ENCODE results near the gene SNAI3. TPM values are rescaled to one million over a fixed set of nuclear protein-coding genes. Genes with fewer than 3 reads are reported as not detected.

Gene SNAI3
- total RNA-seq, 4 donors from 2014 or later = 0.33 to 1.3 (median 1.3) TPM

DNA sequence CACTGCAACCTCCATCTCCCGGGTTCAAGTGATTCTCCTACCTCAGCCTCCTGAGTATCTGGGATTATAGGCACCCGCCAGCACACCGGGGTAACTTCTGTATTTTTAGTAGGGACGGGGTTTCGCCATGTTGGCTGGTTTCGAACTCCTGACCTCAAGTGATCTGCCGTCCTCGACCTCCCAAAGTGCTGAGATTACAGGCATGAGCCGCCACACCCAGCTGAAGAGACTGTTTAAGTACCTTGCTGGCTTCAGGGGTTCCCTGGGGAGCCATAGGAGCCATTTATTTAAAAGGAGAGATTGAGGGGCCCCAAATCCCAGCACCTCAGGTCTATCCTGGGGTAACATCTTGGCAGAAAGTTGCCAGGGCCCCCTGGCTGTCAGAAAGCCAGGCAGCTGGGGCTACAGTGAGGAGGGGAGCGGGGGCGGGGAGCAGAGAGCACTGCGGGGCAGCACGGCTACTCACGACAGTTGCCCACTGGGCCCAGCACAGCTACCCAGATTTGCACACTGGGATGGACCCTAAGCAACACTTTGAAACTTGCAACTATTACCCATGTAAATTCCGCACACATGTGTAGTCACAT, 1.6 kb downstream of the SNAI3 start:
- 77 to 80% methylated on average over 15 of the region's 15 CpGs for WGBS, 2 donors
- no peak overlapping the region for H3K4me3 ChIP-seq (replicated peaks in 1 of 3)
- intact Hi-C loops (cut with DNase I) = no loop called here

DNA sequence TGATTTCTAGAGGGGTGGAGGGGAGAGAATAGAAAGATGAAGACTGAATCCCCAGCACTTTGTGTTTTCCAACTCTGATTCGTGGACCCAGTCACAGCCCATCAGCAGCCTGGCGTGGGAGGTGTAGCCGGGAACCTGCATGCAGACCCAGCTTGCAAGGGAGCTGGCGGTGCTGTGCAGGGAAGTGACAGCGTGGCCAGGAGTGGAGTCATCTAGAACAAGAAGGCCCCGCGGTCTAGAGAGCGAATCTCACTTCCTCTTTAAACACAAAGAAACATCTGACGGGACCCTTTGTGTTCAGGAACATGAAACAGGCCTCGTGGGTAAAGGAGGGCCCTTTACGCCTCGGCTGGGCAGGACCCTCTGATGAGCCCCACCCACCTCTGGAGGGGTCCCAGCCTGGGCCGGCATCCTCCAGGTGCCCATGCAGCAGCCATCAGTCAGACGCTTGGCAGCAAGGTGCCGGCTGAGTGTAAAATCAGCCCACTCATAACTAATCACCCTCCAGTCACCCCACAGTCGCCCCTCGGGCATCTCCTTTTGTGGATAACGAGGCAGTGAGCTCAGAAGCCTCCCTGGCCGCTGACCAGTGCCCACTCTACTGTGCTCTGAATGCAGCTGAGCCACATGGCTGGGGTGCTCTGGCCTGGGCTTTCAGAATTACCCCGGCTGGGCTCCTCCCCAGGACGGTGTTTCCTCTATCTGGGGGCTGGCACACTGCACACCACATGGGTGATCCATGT, 4.4 kb downstream of the SNAI3 start:
- no peak overlapping the region for H3K27ac ChIP-seq
- H3K36me3 ChIP-seq = no peaks in the 10 kb centered on the region
- H3K4me1 ChIP-seq = peaks cover 0 to 16% of the 10 kb centered on the region in 2 donors
- H3K4me3 ChIP-seq (replicated peaks in 1 of 3) = no peak overlapping the region
- intact Hi-C loops (cut with DNase I) = no loop called here
- no peaks in the 10 kb centered on the region for H3K27me3 ChIP-seq
- 50 to 55% methylated on average over 12 to 14 of the region's 21 CpGs for WGBS, 2 donors
- H3K9me3 ChIP-seq = no peaks in the 10 kb centered on the region
- TF ChIP-seq POLR2A (IDR thresholded peaks at IDR 0.05) (no peak), CTCF (IDR thresholded peaks at IDR 0.05) (no peak)
- DNase-seq = no peak

More for the DNA sequence above, 1.6 kb downstream of the SNAI3 start:
- Histone ChIP-seq H3K27ac (no peak overlapping the region), H3K9me3 (no peaks in the 10 kb centered on the region), H3K27me3 (no peaks in the 10 kb centered on the region), H3K4me1 (peaks cover 0 to 30% of the 10 kb centered on the region in 2 donors), H3K36me3 (no peaks in the 10 kb centered on the region)
- TF ChIP-seq POLR2A (IDR thresholded peaks at IDR 0.05) = no peak
- TF ChIP-seq CTCF (IDR thresholded peaks at IDR 0.05) = no peak
- DNase-seq = no peak

- Histone ChIP-seq H3K27me3 (no peaks in the 10 kb centered on the region), H3K27ac (no peak overlapping the region), H3K4me3 (replicated peaks in 1 of 3) (no peak overlapping the region), H3K9me3 (no peaks in the 10 kb centered on the region), H3K4me1 (peaks cover 0 to 11% of the 10 kb centered on the region in 2 donors), H3K36me3 (no peaks in the 10 kb centered on the region)
- no peak for TF ChIP-seq POLR2A (IDR thresholded peaks at IDR 0.05)
- TF ChIP-seq CTCF (IDR thresholded peaks at IDR 0.05) = no peak
- WGBS, 2 donors = 54 to 63% methylated on average over 20 to 21 of the region's 31 CpGs
- DNase-seq = no peak
- intact Hi-C loops (cut with DNase I) = no loop called here
Observed at GRCh38 chr16:88681084-88681680, 5.1 kb downstream of the SNAI3 start.

- peaks cover 0 to 6% of the 10 kb centered on the region in 2 donors for H3K4me1 ChIP-seq
- intact Hi-C loops (cut with DNase I) = no loop called here
- WGBS, 2 donors = 89% methylated on average over 5 of the region's 5 CpGs
- no peaks in the 10 kb centered on the region for H3K9me3 ChIP-seq
- H3K4me3 ChIP-seq (replicated peaks in 1 of 3) = no peak overlapping the region
- H3K36me3 ChIP-seq = no peaks in the 10 kb centered on the region
- no peak for TF ChIP-seq CTCF (IDR thresholded peaks at IDR 0.05)
- TF ChIP-seq POLR2A (IDR thresholded peaks at IDR 0.05) = no peak
- no peaks in the 10 kb centered on the region for H3K27me3 ChIP-seq
- H3K27ac ChIP-seq = no peak overlapping the region
- no peak for DNase-seq
Observed at GRCh38 chr16:88680554-88681083, 5.7 kb downstream of the SNAI3 start.

Data from thyroid gland (tissue), 4 donors.